HG03442 (cell line): ENCODE measurements around the gene COL8A2.
"Not testable (repeated sequence)": the region's sequence is repeated elsewhere in the genome, so short reads cannot be mapped to it uniquely, and the experiment has no call there.

Source experiments
- ATAC-seq: cut with Tn5 transposase; IDR thresholded peaks from one replicate; pipeline ENCODE4 v1.9.1; 2021; ENCODE audit warnings: mild to moderate bottlenecking, moderate library complexity; ENCODE audit not compliant: unreplicated experiment

The COL8A2 gene

DNA sequence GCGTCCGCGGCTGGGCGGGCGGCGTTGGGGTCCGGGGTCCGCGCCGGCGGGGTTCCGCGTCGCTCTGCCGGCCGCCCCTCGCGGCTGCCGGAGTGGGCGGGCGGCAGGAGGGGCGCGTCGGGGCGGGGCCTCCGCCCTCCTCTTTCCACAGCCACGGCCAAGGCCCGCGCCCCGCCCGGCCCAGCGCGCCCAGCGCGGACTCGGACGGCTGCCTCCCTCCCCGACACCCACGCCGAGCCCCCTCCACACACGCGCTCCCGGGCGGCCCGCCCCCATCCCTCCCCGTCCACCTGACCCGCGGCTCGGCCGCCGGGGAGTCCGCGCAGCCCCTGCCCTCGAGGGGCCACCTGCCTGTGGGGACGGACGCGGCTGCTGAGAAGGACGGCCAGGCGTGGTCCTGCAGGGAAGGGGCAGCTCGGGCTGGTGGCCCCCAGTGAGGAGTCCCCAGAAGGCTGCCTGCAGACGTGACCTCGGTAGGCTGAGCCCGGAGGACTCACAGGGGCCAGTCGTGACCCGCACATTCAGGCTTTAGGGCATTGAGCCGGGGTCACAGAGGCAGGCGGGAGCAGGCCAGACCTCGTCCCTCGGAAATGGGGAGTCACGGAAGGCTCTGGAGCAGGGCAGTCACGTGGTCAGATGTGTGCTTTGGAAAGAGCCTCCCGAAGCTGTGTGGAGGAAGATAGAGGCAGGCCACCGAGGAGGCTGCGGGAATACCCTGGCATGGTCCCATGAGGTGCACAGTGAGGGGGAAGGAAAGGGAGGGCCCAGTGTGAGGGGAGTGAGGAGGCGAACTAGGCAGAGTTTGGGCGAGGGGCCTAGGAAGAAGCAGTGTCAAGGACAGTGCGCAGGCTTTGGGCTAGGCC, at the start of gene COL8A2:
COL8A2 (minus strand) TSS at position 94 of the 863 bp plus-strand sequence. CDS start 24,980 bp downstream, outside the sequence.
- no peak for ATAC-seq

- no peak for ATAC-seq
Measured at GRCh38 chr1:36174713-36175112, 49.7 kb upstream of the COL8A2 start.

- ATAC-seq = no peak
Measured at GRCh38 chr1:36172983-36173382, 48.0 kb upstream of the COL8A2 start.

DNA sequence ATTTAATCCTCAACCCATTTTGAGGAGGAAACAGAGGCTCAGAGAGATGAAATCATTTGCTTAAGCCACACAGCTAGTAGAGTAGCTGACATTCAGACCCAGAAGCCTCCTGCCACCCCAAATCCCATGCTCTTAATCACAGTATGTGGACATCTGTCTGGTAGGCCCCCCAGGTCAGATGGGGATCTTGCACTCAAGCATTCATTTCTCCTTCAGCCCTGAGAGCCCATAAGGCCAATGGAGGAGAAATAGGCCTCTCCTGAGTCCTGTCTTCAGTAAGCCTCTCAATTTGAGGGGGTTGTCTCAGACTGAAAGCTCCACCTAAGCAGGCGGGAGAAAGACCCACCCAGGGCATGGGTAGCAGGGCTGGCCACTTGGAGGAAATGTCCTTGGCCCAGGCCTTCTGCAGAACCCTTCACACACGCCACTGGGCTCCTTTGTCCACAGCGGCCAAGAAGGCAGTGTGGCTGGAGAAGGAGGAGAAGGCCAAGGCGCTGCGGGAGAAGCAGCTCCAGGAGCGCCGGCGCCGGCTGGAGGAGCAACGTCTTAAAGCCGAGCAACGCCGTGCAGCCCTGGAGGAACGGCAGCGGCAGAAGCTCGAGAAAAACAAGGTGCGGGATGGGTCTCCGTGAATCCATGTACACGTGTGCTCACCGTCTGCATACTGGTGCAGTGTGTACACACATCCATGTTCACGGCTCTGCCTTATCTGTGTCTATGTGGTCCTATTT, 47.2 kb upstream of the COL8A2 start:
- ATAC-seq = no peak

DNA sequence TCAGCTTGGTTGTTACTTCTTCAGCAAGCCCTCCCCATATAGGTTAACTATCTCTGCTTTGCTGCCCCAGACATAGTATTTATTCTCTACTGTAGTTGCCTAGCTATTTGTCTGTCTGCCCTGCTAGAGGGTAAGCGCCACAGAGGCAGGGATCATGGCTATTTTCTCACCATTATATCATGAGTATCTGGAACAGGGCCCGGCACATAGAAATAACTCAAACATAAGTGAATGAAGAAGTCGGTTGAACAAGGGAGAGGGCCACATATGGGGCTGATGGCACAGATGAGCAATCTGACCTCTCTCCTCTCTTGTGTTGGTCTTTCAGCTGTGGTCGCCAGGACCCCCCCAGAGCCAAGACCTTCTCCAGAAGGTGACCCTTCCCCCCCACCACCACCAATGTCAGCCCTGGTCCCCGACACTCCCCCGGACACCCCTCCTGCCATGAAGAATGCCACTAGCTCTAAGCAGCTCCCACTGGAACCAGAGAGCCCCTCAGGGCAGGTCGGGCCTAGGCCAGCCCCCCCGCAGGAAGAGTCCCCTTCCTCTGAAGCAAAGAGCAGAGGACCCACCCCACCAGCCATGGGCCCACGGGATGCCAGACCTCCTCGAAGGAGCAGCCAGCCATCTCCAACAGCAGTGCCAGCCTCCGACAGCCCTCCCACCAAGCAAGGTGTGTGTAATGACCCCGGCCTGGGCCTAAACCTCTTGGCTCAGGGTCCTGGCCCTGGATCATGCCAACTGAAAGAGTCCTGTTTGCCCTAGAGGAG, 45.8 kb upstream of the COL8A2 start:
- no peak for ATAC-seq

GRCh38 chr1:36168514-36168913, 43.5 kb upstream of the COL8A2 start:
- no peak for ATAC-seq

DNA sequence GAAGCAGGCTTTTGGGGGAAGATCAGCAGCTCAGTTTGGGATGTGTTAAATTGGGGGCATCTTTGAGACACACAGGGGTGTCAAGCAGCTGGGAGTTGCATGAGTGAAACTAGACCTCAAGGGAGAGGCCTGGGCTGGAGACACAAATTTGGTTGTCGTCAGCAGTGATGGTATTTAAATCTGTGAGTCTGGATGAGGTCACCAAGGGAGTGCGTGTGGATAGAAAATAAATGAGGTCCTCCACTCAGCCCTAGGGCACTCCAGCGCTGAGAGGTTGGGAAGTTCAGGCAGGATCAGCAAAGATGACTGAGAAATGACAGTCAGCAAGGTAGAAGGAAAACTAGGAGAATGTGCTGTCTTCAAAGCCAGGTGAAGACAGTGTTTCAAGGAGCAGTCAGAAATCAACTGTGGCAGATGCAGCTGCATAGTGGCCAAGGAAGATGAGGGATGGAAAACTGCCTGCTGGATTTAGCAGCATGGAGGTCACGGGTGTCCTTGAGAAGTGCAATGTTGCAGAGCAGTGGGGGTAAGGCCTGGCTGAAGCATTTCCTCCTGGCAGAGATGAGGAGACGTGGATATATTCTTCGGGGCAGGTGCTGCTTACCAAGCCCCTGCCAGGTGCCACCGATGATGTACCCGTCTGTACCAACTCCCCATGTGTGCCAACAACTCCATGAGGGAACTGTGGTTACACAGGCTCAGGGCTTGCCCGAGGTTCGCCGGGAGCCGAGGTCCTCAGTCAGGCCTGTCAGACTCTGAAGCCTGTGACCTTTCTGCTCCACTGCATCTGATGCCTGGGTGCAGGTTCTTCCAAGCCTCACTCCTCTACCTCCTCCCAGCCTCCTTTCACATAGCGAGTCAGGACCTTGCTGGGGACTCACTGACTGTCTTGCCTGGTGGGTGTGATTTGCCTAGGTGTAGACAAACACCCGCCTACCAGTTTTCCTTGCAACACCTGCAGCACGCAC, 42.2 kb upstream of the COL8A2 start:
- ATAC-seq = no peak

DNA sequence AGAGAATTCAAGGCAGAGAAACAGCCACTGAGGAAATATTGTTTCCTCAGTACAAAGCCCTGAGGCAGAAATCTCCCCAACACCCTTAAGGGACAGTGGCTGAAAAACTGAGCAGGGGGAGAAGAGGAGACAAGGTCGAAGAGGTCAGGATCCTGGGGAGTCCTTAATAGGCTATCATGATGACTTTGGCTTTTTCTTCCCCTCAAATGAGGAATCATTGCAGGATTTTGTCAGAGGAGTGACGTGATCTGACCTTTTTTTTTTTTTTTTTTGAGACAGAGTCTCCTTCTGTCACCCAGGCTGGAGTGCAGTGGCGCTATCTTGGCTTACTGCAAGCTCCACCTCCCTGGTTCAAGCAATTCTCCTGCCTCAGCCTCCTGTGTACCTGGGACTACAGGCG, 41.1 kb upstream of the COL8A2 start:
- no peak for ATAC-seq

- no peak for ATAC-seq
Measured at GRCh38 chr1:36165145-36165544, 40.1 kb upstream of the COL8A2 start.

GRCh38 chr1:36164361-36164760, 39.3 kb upstream of the COL8A2 start:
- ATAC-seq = no peak

- no peak for ATAC-seq
Measured at GRCh38 chr1:36163426-36163825, 38.4 kb upstream of the COL8A2 start.

GRCh38 chr1:36162680-36163239, 37.7 kb upstream of the COL8A2 start:
- ATAC-seq = no peak

DNA sequence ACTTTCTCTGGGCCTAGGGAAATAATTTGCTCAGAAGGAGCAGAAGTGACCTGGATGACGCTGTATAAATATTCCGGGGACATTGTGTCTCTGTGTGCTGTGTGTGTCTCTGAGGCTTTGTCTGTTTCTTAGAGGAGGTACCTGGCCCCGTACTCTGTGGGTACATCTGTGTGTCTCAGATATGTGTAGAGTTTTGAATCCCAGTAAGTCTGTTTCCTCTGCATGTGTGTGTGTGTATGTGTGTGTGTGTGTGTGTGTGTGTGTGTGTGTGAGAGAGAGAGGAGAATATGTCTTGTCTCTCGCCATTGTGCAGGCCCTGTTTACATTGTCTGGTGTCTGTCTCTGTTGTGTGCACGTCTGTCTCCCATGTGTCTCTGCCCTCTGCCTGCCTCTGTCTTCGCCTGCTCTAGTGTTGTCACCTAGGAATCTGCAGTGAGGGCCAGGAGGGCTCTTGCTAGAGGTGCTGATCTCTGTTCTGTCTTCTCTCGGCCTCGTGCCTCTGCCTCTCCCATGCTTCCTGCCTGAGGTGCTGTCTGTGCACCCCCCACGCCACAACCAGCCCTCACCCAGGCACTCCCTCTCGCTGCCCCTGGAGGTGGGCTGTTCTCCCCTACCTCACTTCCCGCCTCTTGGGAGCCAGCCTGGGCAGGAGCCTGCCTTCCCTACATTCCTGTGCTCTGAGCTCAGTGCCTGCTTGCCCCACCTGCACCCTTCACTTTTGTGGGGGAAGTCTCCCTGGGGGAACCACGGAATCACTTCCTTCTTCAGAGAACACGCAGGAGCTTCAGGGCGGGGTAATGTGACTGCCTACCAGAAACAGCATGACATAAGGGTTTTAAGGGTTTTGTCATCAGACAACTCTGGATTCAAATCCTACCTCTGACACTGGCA, 36.9 kb upstream of the COL8A2 start:
- no peak for ATAC-seq

DNA sequence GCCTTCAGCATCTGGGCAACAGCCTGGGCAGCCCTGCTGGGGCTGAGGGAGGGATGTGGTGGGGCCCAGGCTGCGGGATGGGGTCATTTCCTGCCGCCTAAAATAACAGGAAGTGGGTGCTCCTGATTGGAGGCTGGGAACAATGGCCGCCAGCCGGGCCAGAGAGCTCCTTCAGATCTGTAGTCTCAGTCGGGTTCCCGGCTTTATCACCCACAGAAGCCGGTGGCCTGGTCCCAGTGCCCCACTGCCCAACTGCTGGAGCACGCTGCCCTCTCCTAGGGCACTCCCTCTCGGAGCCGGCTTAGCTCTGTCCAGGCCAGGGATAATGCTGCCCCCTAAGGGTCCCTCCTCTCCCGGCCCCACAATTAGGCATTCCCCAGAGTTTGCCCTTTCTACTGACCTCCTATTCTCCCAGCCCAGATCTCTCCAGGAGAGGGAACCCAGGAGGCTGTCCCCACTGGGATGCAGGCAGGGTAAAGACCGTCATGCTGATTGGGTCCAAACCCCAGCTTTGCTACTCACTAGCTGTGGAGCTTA, 36.0 kb upstream of the COL8A2 start:
- ATAC-seq = no peak

DNA sequence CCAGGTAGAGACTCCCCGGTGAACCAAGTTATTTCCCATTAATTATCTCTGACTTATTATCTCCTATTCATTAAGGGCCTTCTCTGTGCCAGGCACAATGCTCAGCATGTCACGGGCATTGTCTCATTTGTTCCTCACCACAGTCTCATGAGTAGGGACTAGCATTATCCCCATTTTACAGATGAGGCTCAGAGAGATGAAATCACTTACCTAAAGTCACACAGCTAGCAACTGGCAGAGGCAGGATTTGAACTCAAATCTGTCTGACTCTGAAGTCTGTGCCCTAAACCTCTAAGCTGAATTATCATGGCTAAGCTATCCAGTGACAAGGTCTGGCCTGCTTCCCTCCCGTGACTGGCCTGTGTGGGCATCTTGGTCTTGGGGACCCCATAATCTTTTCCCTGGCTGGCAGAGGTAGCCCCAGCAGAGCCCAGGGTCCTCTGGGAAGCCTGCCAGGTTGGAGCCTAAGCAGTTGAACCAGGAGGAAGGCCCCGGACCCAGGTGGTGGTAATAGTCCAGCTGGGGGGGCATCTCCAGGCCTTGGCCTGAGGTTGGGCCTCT, 35.4 kb upstream of the COL8A2 start:
- no peak for ATAC-seq

DNA sequence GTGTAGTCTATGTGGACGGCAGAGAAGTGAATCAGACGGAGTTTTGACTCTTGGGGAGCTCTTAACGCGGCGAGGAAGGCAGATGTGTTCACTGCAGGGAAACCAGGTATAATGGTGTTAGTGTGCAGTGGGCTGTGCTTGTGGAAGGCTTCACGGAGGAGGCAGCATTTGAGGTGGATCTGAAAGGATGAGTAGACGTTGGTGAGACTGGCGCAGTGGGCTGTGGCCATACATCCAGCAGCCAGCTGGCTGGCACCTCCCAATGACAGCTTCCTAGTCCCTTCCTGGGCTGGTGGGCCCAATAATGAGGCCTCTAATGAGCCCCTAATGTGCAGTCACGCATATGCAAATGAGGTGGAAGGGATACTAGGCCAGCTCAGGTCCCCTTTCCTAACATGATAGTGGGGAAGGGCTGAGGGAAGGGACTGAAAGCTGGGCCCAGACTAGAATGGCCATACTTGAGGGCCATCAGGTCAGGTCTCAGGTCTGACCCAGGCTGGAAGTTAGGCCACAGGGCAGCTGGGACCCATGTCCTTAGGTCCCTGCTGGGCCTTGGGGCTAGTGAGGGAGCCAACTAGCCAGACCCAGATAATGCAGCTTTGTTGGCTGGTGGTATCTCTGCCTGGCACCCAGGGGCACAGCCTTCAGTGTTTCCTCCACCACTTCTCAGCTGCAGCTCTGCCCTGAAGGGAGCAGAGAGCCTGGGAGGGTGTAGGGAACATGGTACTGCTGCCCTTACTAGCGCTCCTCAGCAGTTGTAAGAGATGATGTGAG, 34.8 kb upstream of the COL8A2 start:
- no peak for ATAC-seq

- ATAC-seq = not testable (repeated sequence)
Measured at GRCh38 chr1:36158827-36159252, 33.8 kb upstream of the COL8A2 start.
